Suppressor macrophage treated with lipopolysaccharide for 4 hours (primary cell): ENCODE measurements around the gene EEF2K.
"Not testable (repeated sequence)": the region's sequence is repeated elsewhere in the genome, so short reads cannot be mapped to it uniquely, and the experiment has no call there.

Experiments used
- DNase-seq: peaks from one replicate; pipeline ENCODE4 v3.0.0-alpha.2; 2020

EEF2K gene

GRCh38 chr16:22297871-22298733, 92.0 kb downstream of the EEF2K start:
- peak; percentile 87 for DNase-seq

GRCh38 chr16:22299036-22299435, 93.0 kb downstream of the EEF2K start:
- DNase-seq, result no peak

GRCh38 chr16:22300427-22301071, 94.5 kb downstream of the EEF2K start:
- DNase-seq, result peak; percentile 49

- not testable (repeated sequence) for DNase-seq
Measured at GRCh38 chr16:22301423-22301822, 95.3 kb downstream of the EEF2K start.

GRCh38 chr16:22302776-22303363, 96.8 kb downstream of the EEF2K start:
- DNase-seq, result no peak

- DNase-seq, result no peak
Measured at GRCh38 chr16:22304411-22304810, 98.3 kb downstream of the EEF2K start.

- no peak for DNase-seq
Measured at GRCh38 chr16:22306788-22307187, 100.7 kb downstream of the EEF2K start.

- no peak for DNase-seq
Measured at GRCh38 chr16:22307838-22308237, 101.8 kb downstream of the EEF2K start.

- DNase-seq, result no peak
Measured at GRCh38 chr16:22308824-22309520, 102.9 kb downstream of the EEF2K start.

GRCh38 chr16:22311520-22311919, 105.4 kb downstream of the EEF2K start:
- DNase-seq, result no peak

- no peak for DNase-seq
Measured at GRCh38 chr16:22312897-22313781, 107.1 kb downstream of the EEF2K start.

GRCh38 chr16:22313876-22314470, 107.9 kb downstream of the EEF2K start:
- DNase-seq, result no peak

GRCh38 chr16:22314661-22315626, 108.9 kb downstream of the EEF2K start:
- DNase-seq, result no peak

- DNase-seq, result no peak
Measured at GRCh38 chr16:22315979-22316378, 109.9 kb downstream of the EEF2K start.

GRCh38 chr16:22316411-22316811, 110.3 kb downstream of the EEF2K start:
- no peak for DNase-seq

- no peak for DNase-seq
Measured at GRCh38 chr16:22317001-22317530, 111.0 kb downstream of the EEF2K start.

- DNase-seq, result no peak
Measured at GRCh38 chr16:22317625-22318024, 111.5 kb downstream of the EEF2K start.

GRCh38 chr16:22318690-22319358, 112.7 kb downstream of the EEF2K start:
- peak; percentile 73 for DNase-seq

- no peak for DNase-seq
Measured at GRCh38 chr16:22320572-22321339, 114.7 kb downstream of the EEF2K start.
